Measurements from ENCODE around the gene VSTM1.
A peak's percentile ranks its signal among the peaks of the same experiment; 100 is the strongest.
"Not testable (repeated sequence)": the region's sequence is repeated elsewhere in the genome, so short reads cannot be mapped to it uniquely, and the experiment has no call there.

Gene VSTM1

DNA sequence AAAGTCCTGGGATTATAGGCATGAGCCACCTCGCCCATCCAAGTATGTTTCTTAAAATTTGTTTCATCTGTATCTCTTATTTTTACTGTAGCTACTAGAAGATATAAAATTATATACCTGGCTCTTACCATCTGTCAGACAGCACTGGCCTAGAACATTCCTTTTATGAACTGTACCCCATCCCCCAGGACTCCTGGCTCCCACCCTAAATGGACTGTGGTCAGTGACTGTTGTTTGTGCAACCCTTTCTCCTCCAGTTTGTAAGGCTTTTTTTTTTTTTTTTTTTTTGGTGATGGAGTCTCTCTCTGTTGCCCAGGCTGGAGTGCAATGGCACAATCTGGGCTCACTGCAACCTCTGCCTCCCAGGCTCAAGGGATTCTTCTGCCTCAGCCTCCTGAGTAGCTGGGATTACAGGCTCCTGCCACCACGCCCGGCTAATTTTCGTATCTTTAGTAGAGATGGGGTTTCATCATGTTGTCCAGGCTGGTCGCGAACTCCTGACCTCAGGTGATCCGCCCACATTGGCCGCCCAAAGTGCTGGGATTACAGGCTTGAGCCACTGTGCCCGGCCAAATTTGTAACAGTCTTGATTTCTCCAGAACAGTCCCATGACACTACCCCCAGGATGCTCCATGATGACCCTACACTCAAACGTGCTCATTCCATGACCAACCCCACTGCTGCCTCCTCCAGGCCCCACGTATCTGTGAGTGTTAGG, 41.5 kb upstream of the VSTM1 start:
- no peak for DNase-seq (ENCODE audit: low spot score)
- TF ChIP-seq, protein P1, sequence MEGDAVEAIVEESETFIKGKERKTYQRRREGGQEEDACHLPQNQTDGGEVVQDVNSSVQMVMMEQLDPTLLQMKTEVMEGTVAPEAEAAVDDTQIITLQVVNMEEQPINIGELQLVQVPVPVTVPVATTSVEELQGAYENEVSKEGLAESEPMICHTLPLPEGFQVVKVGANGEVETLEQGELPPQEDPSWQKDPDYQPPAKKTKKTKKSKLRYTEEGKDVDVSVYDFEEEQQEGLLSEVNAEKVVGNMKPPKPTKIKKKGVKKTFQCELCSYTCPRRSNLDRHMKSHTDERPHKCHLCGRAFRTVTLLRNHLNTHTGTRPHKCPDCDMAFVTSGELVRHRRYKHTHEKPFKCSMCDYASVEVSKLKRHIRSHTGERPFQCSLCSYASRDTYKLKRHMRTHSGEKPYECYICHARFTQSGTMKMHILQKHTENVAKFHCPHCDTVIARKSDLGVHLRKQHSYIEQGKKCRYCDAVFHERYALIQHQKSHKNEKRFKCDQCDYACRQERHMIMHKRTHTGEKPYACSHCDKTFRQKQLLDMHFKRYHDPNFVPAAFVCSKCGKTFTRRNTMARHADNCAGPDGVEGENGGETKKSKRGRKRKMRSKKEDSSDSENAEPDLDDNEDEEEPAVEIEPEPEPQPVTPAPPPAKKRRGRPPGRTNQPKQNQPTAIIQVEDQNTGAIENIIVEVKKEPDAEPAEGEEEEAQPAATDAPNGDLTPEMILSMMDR (IDR thresholded peaks at IDR 0.05; ENCODE audit: extremely low read depth, insufficient read depth, missing control alignments): no peak
- in situ Hi-C loops (cut with MboI; ENCODE audit: low pct_unique_long_range_greater_than_20kb, low sequenced_read_pairs, unreplicated experiment): no loop called here

- in situ Hi-C loops (cut with MboI; ENCODE audit: low pct_unique_long_range_greater_than_20kb, low sequenced_read_pairs, unreplicated experiment): no loop called here
- peak; percentile 100 for DNase-seq (ENCODE audit: low spot score)
- TF ChIP-seq, protein P1 (IDR thresholded peaks at IDR 0.05; ENCODE audit: extremely low read depth, insufficient read depth, missing control alignments): no peak
Observed at GRCh38 chr19:54102421-54103169, 38.9 kb upstream of the VSTM1 start, which contains the start of gene NDUFA3. Gene NDUFA3 (plus strand): TSS chr19:54102855. CDS start chr19:54102879, 24 bp downstream.

GRCh38 chr19:54100561-54100960, 36.9 kb upstream of the VSTM1 start, which contains the start of gene OSCAR:
Gene OSCAR (minus strand): TSS chr19:54100803. CDS start chr19:54100792, 11 bp downstream.
- DNase-seq (ENCODE audit: low spot score): no peak
- in situ Hi-C loops (cut with MboI; ENCODE audit: low pct_unique_long_range_greater_than_20kb, low sequenced_read_pairs, unreplicated experiment): no loop called here
- TF ChIP-seq, protein P1 (IDR thresholded peaks at IDR 0.05; ENCODE audit: extremely low read depth, insufficient read depth, missing control alignments): no peak

DNA sequence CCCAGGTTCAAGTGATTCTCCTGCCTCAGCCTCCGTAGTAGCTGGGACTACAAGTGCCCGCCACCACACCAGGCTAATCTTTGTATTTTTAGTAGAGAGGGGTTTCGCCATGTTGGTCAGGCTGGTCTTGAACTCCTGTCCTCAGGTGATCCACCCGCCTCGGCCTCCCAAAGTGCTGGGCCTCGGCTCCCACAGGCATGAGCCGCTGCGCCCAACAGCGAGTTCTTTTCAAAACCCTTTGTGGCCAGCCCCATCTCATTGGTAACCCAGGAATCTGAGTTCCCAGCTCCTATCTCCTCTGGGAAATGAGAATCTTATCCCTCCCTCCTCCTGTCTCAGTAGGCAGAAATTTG, 36.2 kb upstream of the VSTM1 start:
- DNase-seq (ENCODE audit: low spot score); in situ Hi-C loops (cut with MboI; ENCODE audit: low pct_unique_long_range_greater_than_20kb, low sequenced_read_pairs, unreplicated experiment): not testable (repeated sequence)

DNA sequence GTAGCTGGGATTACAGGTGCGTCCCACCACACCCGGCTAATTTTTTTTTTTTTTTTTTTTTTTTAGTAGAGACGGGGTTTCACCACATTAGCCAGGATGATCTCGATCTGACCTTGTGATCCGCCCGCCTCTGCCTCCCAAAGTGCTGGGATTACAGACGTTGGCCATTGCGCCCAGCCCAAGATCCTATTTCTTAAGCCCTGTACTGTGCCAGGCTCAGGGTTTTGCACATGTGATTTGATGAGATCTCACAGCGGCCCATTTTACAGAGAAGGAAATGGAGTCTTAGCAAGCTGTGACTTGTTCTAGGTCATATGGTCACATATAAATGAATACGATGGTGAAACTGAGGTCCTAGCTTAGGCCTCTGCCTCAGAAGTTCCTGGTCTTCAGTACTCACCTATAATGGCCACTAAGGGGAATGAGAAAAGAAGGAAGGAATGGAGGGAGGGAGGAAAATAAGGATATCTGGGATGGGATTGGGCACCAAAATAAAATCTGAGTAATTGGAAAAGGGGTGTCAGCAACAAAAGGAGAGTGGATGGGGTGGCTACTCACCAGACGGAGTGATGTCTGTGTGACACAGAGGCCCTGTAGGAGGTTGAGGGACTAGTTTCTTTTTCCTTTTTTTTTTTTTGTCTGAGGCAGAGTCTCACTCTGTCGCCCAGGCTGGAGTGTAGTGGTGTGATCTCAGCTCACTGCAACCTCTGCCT, 35.6 kb upstream of the VSTM1 start:
- TF ChIP-seq, protein P1 (IDR thresholded peaks at IDR 0.05; ENCODE audit: extremely low read depth, insufficient read depth, missing control alignments): no peak
- DNase-seq (ENCODE audit: low spot score): no peak
- in situ Hi-C loops (cut with MboI; ENCODE audit: low pct_unique_long_range_greater_than_20kb, low sequenced_read_pairs, unreplicated experiment): no loop called here

GRCh38 chr19:54096617-54097106, 33.0 kb upstream of the VSTM1 start:
- TF ChIP-seq, protein P1 (IDR thresholded peaks at IDR 0.05; ENCODE audit: extremely low read depth, insufficient read depth, missing control alignments): peak; percentile 40
- in situ Hi-C loops (cut with MboI; ENCODE audit: low pct_unique_long_range_greater_than_20kb, low sequenced_read_pairs, unreplicated experiment): no loop called here
- DNase-seq (ENCODE audit: low spot score): no peak

DNA sequence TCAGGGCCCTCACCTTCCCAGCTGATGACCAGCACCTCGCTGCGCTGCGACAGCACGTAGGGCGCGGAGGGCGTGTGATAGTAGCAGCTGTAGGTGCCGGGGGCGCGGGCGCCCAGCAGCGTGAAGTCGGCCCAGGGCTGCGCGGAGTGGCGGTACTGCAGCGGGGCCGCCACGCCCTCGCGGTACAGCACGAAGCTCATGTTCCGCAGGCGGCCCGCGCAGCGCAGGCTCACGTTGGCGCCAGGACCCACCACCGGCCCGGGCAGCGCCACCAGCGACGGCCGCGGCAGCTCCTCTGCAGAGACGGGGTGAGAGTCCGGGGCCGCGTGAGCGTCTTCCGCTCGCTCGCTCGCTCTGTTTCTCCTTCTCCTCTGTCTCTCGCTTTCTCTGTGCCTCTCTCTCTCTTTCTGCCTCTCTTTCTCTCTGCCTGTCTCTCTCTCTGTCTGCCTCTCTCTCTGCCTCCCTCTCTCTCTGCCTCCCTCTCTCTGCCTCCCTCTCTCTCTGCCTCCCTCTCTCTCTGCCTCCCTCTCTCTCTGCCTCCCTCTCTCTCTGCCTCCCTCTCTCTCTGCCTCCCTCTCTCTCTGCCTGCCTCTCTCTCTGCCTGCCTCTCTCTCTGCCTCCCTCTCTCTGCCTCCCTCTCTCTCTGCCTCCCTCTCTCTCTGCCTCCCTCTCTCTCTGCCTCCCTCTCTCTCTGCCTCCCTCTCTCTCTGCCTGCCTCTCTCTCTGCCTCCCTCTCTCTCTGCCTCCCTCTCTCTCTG, 32.3 kb upstream of the VSTM1 start:
- in situ Hi-C loops (cut with MboI; ENCODE audit: low pct_unique_long_range_greater_than_20kb, low sequenced_read_pairs, unreplicated experiment): not testable (repeated sequence)
- peak; percentile 64 for DNase-seq (ENCODE audit: low spot score)

All from GM13977 (cell line).